GM19193 (cell line): Measurements from ENCODE around the gene PHF12.

Experiments used
- POLR2A ChIP-seq: IDR thresholded peaks from 4 replicates; pipeline ENCODE4 v1.6.1; 2011; ENCODE audit not compliant: insufficient read depth, insufficient read length; ENCODE audit errors: extremely low read depth

PHF12 gene

GRCh38 chr17:28878158-28878910 lies 73.0 kb downstream of the PHF12 start:
- TF ChIP-seq POLR2A, result no peak

- TF ChIP-seq POLR2A, result no peak
Observed at GRCh38 chr17:28875848-28876550, 75.3 kb downstream of the PHF12 start.

GRCh38 chr17:28874750-28875149 lies 76.6 kb downstream of the PHF12 start:
- TF ChIP-seq POLR2A, result no peak

DNA sequence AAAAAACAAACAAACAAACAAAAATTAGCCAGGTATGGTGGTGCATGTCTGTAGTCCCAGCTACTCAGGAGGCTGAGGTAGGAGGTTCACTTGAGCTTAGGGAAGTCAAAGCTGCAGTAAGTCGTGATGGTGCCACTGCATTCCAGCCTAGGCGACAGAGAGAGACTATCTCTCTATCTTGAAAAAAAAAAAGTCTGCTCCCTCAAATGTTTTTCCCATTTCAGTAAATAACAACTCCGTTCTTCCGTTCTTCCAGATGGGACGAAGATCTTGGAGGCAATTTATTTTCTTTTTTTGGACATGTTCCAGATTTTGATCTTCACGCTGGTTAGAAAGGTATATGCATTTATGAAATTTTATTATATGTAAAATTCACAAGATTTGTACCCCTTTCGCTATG lies 77.5 kb downstream of the PHF12 start:
- no peak for TF ChIP-seq POLR2A

DNA sequence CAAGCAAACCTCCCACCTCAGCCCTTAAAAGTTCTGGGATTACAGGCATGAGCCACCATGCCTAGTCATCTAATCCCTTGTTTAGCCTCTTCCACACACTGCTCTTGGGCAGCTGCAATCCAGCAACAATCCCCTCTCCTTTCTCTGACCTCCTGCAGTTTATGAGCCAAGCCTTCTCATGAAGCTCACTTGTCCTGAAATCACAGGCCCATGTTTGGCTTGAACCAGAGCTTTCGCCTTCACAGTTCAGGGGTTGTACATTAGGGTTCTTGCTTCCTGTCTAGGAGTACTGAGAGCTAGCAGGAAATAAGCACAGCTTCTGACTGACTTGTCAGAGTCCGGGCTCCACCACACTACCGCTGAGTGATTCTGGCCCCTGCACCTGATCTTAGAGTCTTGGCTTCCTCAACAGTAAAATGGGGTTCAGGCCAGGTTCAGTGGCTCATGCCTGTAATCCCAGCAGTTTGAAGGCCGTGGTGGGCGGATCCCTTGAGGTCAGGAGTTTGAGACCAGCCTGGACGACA lies 80.2 kb downstream of the PHF12 start:
- no peak for TF ChIP-seq POLR2A

GRCh38 chr17:28867276-28867675 lies 84.0 kb downstream of the PHF12 start:
- TF ChIP-seq POLR2A, result no peak

DNA sequence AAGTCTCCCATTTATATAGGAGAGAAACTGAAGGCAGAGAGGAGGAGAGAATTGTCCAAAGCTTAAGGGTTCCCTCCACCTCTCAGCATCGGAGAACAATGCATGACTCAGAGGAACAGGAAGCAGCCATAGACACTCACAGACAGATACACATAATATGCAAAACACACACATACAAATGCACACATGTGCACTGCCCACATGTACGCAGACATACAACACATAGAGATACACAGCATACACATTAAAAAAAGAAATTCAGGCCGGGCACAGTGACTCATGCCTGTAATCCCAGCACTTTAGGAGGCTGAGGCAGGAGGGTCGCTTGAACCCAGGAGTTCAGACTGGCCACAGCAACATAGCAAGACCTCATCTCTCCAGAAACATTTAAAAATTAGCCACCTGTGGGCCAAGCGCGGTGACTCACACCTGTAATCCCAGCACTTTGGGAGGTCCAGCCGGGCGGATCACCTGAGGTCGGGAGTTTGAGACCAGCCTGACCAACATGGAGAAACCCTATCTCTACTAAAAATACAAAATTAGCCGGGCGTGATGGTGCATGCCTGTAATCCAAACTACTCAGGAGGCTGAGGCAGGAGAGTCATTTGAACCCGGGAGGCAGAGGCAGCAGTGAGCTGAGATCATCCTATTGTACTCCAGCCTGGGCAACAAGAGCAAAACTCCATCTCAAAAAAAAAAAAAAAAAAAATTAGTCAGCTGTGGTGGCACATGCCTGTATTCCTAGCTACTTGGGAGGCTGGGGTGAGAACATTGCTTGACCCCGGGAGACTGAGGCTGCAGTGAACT lies 85.2 kb downstream of the PHF12 start:
- no peak for TF ChIP-seq POLR2A

GRCh38 chr17:28864991-28865849 lies 86.1 kb downstream of the PHF12 start:
- TF ChIP-seq POLR2A, result no peak

- no peak for TF ChIP-seq POLR2A
Observed at GRCh38 chr17:28863953-28864352, 87.4 kb downstream of the PHF12 start.

GRCh38 chr17:28862561-28862960 lies 88.8 kb downstream of the PHF12 start:
- TF ChIP-seq POLR2A, result no peak

GRCh38 chr17:28861393-28862203 lies 89.7 kb downstream of the PHF12 start:
- TF ChIP-seq POLR2A, result no peak

GRCh38 chr17:28860363-28860808 lies 90.9 kb downstream of the PHF12 start:
- no peak for TF ChIP-seq POLR2A

- TF ChIP-seq POLR2A, result no peak
Observed at GRCh38 chr17:28858801-28859355, 92.4 kb downstream of the PHF12 start.
